OCI-LY7 (cell line): ENCODE measurements around the gene KCTD17. TPM values are rescaled to one million over a fixed set of nuclear protein-coding genes. Genes with fewer than 3 reads are reported as not detected.

Experiments used
- BruUV-seq: library from RNA; stranded (reverse); fragments of 400-500 nt; replicated peaks from 2 replicates; lab custom pipeline; 2021; lab: Mats Ljungman, UMichigan
- CTCF ChIA-PET: fragments of 300-600 bp; sonication (Branson Sonifier 250); formaldehyde crosslinking; loops from one replicate; lab custom pipeline; 2022; ENCODE audit warnings: antibody characterized with exemption; ENCODE audit not compliant: unreplicated experiment; lab: Charles Lee
- POLR2A ChIA-PET: fragments of 300-600 bp; sonication (Branson Sonifier 250); formaldehyde crosslinking; loops from one replicate; lab custom pipeline; 2022; ENCODE audit warnings: antibody characterized with exemption; lab: Charles Lee
- DNase-seq: peaks from one replicate; pipeline ENCODE4 v3.0.0-alpha.2; 2015; ENCODE audit warnings: low spot score
- H2AFZ ChIP-seq: fragments of 200-600 bp; sonication (generic), shearing (Covaris generic); 2 replicates; pipeline ENCODE4 v1.6.1; 2014; ENCODE audit warnings: mild to moderate bottlenecking, antibody characterized with exemption, low read length, moderate library complexity
- H3K27ac ChIP-seq: fragments of 200-600 bp; sonication (generic); 2 replicates; pipeline ENCODE4 v1.5.1; 2014; ENCODE audit warnings: mixed run types, low read depth, mild to moderate bottlenecking, moderate library complexity, low read length, inconsistent platforms; ENCODE audit not compliant: poor library complexity, severe bottlenecking
- H3K36me3 ChIP-seq: fragments of 200-600 bp; sonication (generic); 2 replicates; pipeline ENCODE4 v1.6.1; 2014; ENCODE audit warnings: mild to moderate bottlenecking, antibody characterized with exemption, low read length, moderate library complexity, mixed read lengths; ENCODE audit not compliant: insufficient read depth
- H3K4me1 ChIP-seq: fragments of 200-600 bp; sonication (generic); 2 replicates; pipeline ENCODE4 v1.5.1; 2014; ENCODE audit warnings: mild to moderate bottlenecking, low read length; ENCODE audit not compliant: insufficient read depth, poor library complexity, severe bottlenecking
- H3K4me2 ChIP-seq: fragments of 200-600 bp; sonication (generic); 2 replicates; pipeline ENCODE4 v1.6.1; 2014; ENCODE audit warnings: mild to moderate bottlenecking, low read length
- H3K4me3 ChIP-seq: fragments of 200-600 bp; sonication (generic); 2 replicates; pipeline ENCODE4 v1.5.1; 2014; ENCODE audit warnings: mild to moderate bottlenecking, low read depth, low read length; ENCODE audit not compliant: poor library complexity, severe bottlenecking
- H3K79me2 ChIP-seq: fragments of 200-600 bp; sonication (generic); 2 replicates; pipeline ENCODE4 v1.6.1; 2016; ENCODE audit warnings: low read depth, mild to moderate bottlenecking, low read length, moderate library complexity, mixed read lengths; ENCODE audit not compliant: insufficient read depth
- H3K9me2 ChIP-seq: fragments of 200-600 bp; sonication (generic); 2 replicates; pipeline ENCODE4 v1.6.1; 2016; ENCODE audit warnings: mild to moderate bottlenecking, low read length, mixed read lengths; ENCODE audit not compliant: insufficient read depth
- H3K9me3 ChIP-seq: fragments of 200-600 bp; sonication (generic); 2 replicates; pipeline ENCODE4 v1.6.1; 2014; ENCODE audit warnings: mild to moderate bottlenecking, mixed run types, low read length, mixed read lengths
- H4K20me1 ChIP-seq: fragments of 200-600 bp; sonication (generic); 2 replicates; pipeline ENCODE4 v1.6.1; 2014; ENCODE audit warnings: mild to moderate bottlenecking, antibody characterized with exemption, low read length, moderate library complexity, mixed read lengths; ENCODE audit not compliant: insufficient read depth
- CTCF ChIP-seq: fragments of 200-600 bp; sonication (generic); conservative IDR thresholded peaks from 2 replicates; pipeline ENCODE4 v1.5.1; 2014; ENCODE audit warnings: mild to moderate bottlenecking, antibody characterized with exemption, low read length, moderate library complexity, mixed read lengths
- EZH2phosphoT487 ChIP-seq: fragments of 200-600 bp; sonication (generic); IDR thresholded peaks from 2 replicates; pipeline ENCODE4 v1.6.1; 2018; ENCODE audit warnings: low read depth, borderline replicate concordance, mild to moderate bottlenecking, mixed run types, antibody characterized with exemption, low read length, moderate library complexity, mixed read lengths
- intact Hi-C: fragments of 100-400 bp; cut with micrococcal nuclease; formaldehyde crosslinking; loops from one replicate; pipeline ENCODE4 v1.10.0; 2022; ENCODE audit not compliant: unreplicated experiment
- small RNA-seq: library from RNA; depleted of rRNA; stranded (forward); fragments of <200 nt; gene quantifications from one replicate; pipeline ENCODE3, GENCODE V24; 2014
- total RNA-seq, 2 experiments: library from RNA; depleted of rRNA in 1 of 2; stranded (reverse); fragments of >200 nt in 1 of 2; shearing (Covaris generic) in 1 of 2; gene quantifications; 2 replicates each; pipeline ENCODE4 v1.2.3, GENCODE V29; 2014 to 2022

The KCTD17 gene
- total RNA-seq, 2 experiments from 2014 or later: 17.7 to 21.7 TPM

DNA sequence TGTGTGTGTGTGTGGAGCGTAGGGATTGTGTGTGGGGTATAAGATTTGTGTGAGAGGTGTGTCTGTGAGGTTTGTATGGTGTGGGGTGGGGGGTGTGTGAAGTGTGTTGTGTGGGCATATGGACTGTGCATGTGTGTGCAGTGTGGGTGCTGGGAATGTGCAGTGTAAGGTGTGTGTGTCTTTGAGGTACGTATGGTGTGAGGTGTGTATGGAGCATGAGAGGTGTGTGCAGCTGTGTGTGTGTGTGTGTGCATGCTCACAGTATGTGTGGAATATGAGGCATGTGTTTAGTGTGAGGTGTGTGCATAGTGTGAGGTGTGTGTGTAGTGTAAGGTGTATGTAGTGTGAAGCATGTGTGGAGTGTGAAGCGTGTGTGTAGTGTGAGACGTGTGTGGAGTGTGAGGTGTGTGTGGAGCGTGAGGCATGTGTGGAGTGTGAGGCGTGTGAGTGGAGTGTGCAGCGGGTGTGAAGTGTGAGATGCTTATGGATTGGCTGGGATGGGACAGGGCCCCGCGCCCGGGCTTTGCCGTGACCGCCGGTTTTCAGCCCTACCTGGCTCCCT is 59.7 kb downstream of the KCTD17 start:
- TF ChIP-seq CTCF (no peak), EZH2phosphoT487 (no peak)
- DNase-seq: no peak
- Histone ChIP-seq H3K4me2 (no peak overlapping the region), H3K9me2 (no peaks in the 10 kb centered on the region), H3K4me3 (no peak overlapping the region), H3K79me2 (no peaks in the 10 kb centered on the region), H4K20me1 (no peaks in the 10 kb centered on the region), H3K4me1 (no peaks in the 10 kb centered on the region), H2AFZ (no peak overlapping the region), H3K36me3 (no peaks in the 10 kb centered on the region), H3K9me3 (no peaks in the 10 kb centered on the region), H3K27ac (no peak overlapping the region)
- POLR2A ChIA-PET: no interaction called here
- no TSS peak for BruUV-seq
- CTCF ChIA-PET: no interaction called here
- intact Hi-C loops: no loop called here

DNA sequence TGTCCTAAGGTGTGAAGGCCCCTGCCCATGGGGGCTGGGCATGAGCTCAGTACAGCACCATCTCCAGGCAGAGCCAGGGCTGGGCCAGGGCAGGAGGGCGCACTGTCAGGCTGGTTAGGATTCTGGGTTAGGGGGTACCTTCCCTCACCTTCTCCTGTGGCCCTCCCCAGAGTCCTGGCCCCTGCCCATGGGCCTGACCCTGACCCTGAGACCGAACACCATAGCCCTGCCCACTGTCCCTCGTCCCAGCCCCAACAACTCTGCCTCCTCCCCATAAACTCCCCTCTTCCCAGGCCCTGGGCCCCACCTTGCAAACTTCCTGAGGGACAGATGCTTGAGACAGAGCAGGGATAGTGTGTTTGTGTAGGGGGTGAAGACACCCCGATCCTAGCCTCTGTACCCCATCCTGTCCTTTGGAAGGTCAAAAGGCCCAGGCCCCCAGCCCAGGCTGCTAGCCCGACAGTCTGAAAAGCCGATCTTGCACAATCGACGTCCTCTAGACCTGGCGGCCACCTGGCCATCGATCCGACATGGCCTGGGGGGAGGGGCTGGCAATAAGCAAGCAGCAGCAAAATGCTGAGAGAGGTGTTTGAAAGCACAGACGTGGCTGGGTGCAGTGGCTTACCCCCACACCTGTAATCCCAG is 60.7 kb downstream of the KCTD17 start:
- no peaks in the 10 kb centered on the region for H3K36me3 ChIP-seq
- intact Hi-C loops: no loop called here
- no peak overlapping the region for H3K27ac ChIP-seq
- H4K20me1 ChIP-seq: no peaks in the 10 kb centered on the region
- H3K9me2 ChIP-seq: no peaks in the 10 kb centered on the region
- no peak for TF ChIP-seq CTCF
- no peak for TF ChIP-seq EZH2phosphoT487
- CTCF ChIA-PET: no interaction called here
- POLR2A ChIA-PET: no interaction called here
- BruUV-seq: no TSS peak
- H2AFZ ChIP-seq: no peak overlapping the region
- H3K79me2 ChIP-seq: no peaks in the 10 kb centered on the region
- no peaks in the 10 kb centered on the region for H3K9me3 ChIP-seq
- no peak for DNase-seq
- H3K4me1 ChIP-seq: no peaks in the 10 kb centered on the region
- no peak overlapping the region for H3K4me2 ChIP-seq
- no peak overlapping the region for H3K4me3 ChIP-seq

Small RNAs within 50 kb of the gene (small RNA-seq; reads per million reads assigned to genes)
- gene RF00019: not detected

Other genes with a start within 250 kb of the KCTD17 start
- not detected in 2 replicates for gene PVALB, start 234.7 kb upstream of the KCTD17 start, total RNA-seq (2014; rRNA removed; shearing (Covaris generic))
- not detected in 2 replicates for gene PVALB, start 234.7 kb upstream of the KCTD17 start, total RNA-seq (2022)
- gene NCF4, start 190.7 kb upstream of the KCTD17 start, total RNA-seq (2014; rRNA removed; shearing (Covaris generic)): 63.6 and 68.0 TPM in 2 replicates
- 97.4 and 121 TPM in 2 replicates for gene NCF4, start 190.7 kb upstream of the KCTD17 start, total RNA-seq (2022)
- 6.2 and 7.6 TPM in 2 replicates for gene CSF2RB, start 138.1 kb upstream of the KCTD17 start, total RNA-seq (2014; rRNA removed; shearing (Covaris generic))
- gene CSF2RB, start 138.1 kb upstream of the KCTD17 start, total RNA-seq (2022): 21.6 and 23.4 TPM in 2 replicates
- gene TST, start 32.3 kb upstream of the KCTD17 start, total RNA-seq (2014; rRNA removed; shearing (Covaris generic)): 36.0 and 37.6 TPM in 2 replicates
- 37.6 and 41.5 TPM in 2 replicates for gene TST, start 32.3 kb upstream of the KCTD17 start, total RNA-seq (2022)
- gene MPST, start 32.0 kb upstream of the KCTD17 start, total RNA-seq (2014; rRNA removed; shearing (Covaris generic)): 105 and 124 TPM in 2 replicates
- gene MPST, start 32.0 kb upstream of the KCTD17 start, total RNA-seq (2022): 61.8 and 67.2 TPM in 2 replicates
- gene TMPRSS6, start 58.0 kb downstream of the KCTD17 start, total RNA-seq (2014; rRNA removed; shearing (Covaris generic)): not detected in 2 replicates
- gene TMPRSS6, start 58.0 kb downstream of the KCTD17 start, total RNA-seq (2022): not detected in 2 replicates
- not detected in 2 replicates for gene IL2RB, start 98.2 kb downstream of the KCTD17 start, total RNA-seq (2014; rRNA removed; shearing (Covaris generic))
- not detected in 2 replicates for gene IL2RB, start 98.2 kb downstream of the KCTD17 start, total RNA-seq (2022)
- gene C1QTNF6, start 136.5 kb downstream of the KCTD17 start, total RNA-seq (2014; rRNA removed; shearing (Covaris generic)): 6.8 and 7.3 TPM in 2 replicates
- 18.7 and 19.6 TPM in 2 replicates for gene C1QTNF6, start 136.5 kb downstream of the KCTD17 start, total RNA-seq (2022)
- gene SSTR3, start 160.7 kb downstream of the KCTD17 start, total RNA-seq (2014; rRNA removed; shearing (Covaris generic)): 0.05 and 0.25 TPM in 2 replicates
- gene SSTR3, start 160.7 kb downstream of the KCTD17 start, total RNA-seq (2022): 0.30 TPM in 2 replicates
- gene RAC2, start 192.5 kb downstream of the KCTD17 start, total RNA-seq (2014; rRNA removed; shearing (Covaris generic)): 91.5 and 142 TPM in 2 replicates
- 321 and 331 TPM in 2 replicates for gene RAC2, start 192.5 kb downstream of the KCTD17 start, total RNA-seq (2022)
- gene CYTH4, start 230.8 kb downstream of the KCTD17 start, total RNA-seq (2014; rRNA removed; shearing (Covaris generic)): 20.6 and 35.0 TPM in 2 replicates
- 24.8 and 28.1 TPM in 2 replicates for gene CYTH4, start 230.8 kb downstream of the KCTD17 start, total RNA-seq (2022)